Left ventricle myocardium superior (tissue), 1 donor: ENCODE measurements around the gene KNDC1. TPM values are rescaled to one million over a fixed set of nuclear protein-coding genes. Genes with fewer than 3 reads are reported as not detected.

Experiments used
- ATAC-seq: fragments of 200-7000 bp; cut with Tn5 transposase; one replicate; pipeline ENCODE4 v1.9.1; 2020; ENCODE audit warnings: mild to moderate bottlenecking, moderate library complexity
- DNase-seq: peaks from one replicate; pipeline ENCODE4 v3.0.0-alpha.2; 2020
- intact Hi-C: fragments of 100-400 bp; cut with micrococcal nuclease; formaldehyde crosslinking; loops from one replicate; pipeline ENCODE4 v1.11.0; 2022
- total RNA-seq: library from RNA; stranded (reverse); fragmentation: NEBNext Ultra II Directional; extraction: Animal tissue kit (Norgen Biotek cat#: 25700); gene quantifications from one replicate; pipeline ENCODE4 v1.2.1, GENCODE V29; 2021
- donor health status: DM: no; HTN: yes; CAD: no; lungs with severe emphysema.

The KNDC1 gene
- total RNA-seq, 1 donor from 2014 or later: 0.20 TPM

- DNase-seq (no peak), ATAC-seq (no peak)
- intact Hi-C loops: no loop called here
These were observed 1.6 kb upstream of the KNDC1 start for GRCh38 chr10:133158437-133158755.

DNA sequence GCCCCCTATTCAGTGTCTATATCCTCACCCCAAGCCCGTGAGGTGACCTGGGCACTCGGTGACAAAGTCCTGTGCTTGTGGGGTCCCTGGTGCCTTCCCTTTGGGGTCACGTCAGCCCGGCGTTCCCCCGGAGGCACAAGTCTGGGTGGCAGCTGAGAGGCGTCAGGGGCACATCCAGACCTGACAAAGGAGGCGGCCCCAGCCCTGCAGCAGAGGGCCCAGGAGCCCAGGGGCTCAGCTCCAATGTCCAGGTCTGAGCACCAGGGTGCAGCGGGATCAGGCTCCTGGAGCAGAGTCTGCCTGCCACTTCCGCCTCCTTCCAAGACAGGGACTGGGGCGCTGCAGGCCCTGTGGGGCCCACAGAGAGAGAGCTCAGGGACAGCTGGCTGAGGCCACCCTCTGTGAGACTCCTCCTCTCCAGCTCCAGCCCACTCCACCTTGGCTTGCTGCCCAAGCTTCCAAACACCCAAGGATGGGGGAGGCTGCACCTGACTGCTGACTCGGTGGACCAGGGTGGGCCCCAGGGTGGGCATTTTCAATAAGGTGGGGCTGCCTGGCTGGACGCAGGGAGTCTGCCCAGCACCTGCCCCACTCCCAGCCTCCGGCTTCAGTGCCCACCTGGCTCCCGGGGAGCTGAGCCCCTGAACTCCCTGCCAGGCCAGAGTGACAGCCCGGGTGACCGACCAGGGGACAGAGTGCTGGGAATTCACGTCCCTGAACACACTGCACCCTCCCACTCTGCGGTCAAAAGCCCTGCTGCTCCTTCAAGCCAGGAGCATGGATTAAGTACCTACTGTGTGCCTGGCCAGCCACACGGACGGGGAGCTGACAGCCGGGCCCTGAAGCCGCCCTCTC lies 1.0 kb upstream of the KNDC1 start:
- intact Hi-C loops: no loop called here
- DNase-seq (no peak), ATAC-seq (no peak)

DNA sequence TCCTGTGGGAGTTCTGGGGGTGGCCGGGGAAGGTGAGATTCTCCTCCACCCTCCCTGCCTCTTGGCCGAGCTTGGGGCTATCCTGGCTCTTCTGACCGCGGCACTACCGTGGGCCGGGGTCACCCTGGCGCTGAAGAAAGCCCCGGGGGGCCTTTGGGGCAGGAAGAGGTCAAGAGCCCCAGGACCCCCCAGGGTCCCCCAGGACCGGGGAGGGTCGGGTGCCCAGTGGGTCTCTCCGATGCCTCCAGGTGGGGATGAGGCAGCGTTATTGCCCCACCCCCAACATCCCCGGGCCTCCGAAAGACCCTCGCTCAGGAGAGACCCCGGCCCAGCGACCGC lies 439 bp upstream of the KNDC1 start:
- ATAC-seq (no peak), DNase-seq (no peak)
- intact Hi-C loops: no loop called here

GRCh38 chr10:133160826-133161471 lies 930 bp downstream of the KNDC1 start:
- DNase-seq (no peak), ATAC-seq (no peak)
- intact Hi-C loops: no loop called here

GRCh38 chr10:133161486-133162109 lies 1.6 kb downstream of the KNDC1 start:
- DNase-seq (peak; percentile 26), ATAC-seq (no peak)
- intact Hi-C loops: no loop called here

- no peak for DNase-seq
These were observed 2.3 kb downstream of the KNDC1 start for GRCh38 chr10:133162178-133162909.

DNA sequence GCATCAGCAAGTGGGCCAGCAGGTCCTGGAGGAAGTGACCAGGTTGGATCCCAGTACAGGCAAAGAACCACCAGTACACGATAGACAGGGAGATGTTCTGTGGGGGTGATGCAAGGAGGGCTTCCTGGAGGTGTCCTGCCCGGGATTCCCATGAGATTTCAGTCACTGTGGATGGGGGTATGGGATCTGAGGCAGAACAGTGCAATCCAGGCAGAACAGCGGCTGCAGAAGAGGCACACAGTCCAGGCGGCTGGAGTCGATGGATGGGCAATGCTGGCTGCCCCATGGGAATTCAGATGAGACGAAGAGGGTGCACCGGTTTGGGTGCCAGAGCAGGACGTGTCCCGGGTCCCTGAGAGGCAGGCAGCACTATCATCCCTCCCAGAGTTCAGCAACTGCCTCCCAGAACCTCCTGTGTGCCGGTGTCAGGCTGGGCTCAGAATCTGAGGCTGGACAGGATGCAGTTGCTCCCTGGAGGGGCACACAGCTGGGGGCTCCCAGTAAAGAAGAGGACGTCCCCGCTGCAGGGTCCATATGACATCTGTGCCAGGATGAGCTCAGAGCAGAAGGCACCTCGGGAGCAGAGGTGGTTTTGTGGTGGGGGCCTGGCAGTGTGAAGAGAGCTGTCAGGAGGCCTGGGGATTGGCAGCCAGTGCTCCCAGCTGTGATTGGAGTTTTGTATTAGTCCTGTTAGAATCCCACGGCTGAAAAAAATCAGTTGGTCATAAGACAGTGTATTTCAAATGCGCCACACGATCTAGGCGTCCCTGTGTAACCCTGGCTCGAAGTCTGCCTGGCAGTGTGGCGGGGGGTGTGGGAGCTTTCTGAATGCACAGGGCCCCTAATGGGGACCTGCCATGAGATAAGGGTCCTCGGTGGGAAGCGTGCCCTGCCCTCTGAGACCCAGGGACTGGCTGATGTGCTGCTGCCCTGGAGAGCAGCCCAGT lies 3.2 kb downstream of the KNDC1 start:
- intact Hi-C loops: no loop called here
- ATAC-seq: no peak
- DNase-seq: no peak

More at GRCh38 chr10:133162178-133162909, 2.3 kb downstream of the KNDC1 start:
- intact Hi-C loops: no loop called here
- no peak for ATAC-seq

DNA sequence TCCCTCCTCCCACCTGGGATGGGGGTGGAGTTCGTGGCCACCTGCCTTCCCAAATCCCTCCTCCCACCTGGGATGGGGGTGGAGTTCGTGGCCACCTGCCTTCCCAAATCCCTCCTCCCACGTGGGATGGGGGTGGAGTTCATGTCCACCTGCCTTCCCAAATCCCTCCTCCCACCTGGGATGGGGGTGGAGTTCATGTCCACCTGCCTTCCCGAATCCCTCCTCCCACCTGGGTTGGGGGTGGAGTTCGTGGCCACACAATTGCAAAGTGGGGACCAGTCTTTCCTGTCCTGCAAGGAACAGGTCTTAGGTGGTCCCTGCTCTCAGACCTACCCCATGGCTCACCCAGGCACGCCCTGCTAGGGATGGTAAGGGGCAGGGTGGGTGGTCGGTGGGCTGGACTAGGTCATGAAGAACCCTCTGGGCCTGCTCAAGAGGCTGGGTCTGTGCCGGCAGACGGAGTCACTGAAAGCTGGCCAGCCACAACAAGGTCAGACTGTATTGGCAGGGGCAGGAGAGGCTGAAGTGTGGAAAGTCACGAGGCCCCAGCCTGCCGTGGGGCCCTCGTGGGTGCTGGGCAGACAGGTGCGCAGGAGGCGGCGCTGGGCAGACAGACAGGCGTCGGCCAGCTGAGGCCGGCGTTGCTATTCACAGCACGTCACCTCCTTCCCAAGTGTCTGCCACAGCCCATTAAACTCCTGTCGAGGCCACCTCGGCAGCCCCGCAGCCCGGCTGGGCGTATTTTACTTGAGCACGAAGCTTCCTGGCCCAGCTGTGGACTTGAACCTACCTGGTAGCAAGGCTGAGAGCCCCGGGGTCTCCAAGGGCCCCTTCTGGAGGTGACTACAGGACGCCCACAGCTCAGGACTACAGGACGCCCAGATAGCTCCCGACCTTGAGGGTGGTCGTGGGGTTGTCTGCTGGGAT lies 4.1 kb downstream of the KNDC1 start:
- intact Hi-C loops: no loop called here
- ATAC-seq (no peak), DNase-seq (no peak)

GRCh38 chr10:133164816-133165555 lies 5.0 kb downstream of the KNDC1 start:
- intact Hi-C loops: no loop called here
- DNase-seq (peak; percentile 29), ATAC-seq (no peak)

DNA sequence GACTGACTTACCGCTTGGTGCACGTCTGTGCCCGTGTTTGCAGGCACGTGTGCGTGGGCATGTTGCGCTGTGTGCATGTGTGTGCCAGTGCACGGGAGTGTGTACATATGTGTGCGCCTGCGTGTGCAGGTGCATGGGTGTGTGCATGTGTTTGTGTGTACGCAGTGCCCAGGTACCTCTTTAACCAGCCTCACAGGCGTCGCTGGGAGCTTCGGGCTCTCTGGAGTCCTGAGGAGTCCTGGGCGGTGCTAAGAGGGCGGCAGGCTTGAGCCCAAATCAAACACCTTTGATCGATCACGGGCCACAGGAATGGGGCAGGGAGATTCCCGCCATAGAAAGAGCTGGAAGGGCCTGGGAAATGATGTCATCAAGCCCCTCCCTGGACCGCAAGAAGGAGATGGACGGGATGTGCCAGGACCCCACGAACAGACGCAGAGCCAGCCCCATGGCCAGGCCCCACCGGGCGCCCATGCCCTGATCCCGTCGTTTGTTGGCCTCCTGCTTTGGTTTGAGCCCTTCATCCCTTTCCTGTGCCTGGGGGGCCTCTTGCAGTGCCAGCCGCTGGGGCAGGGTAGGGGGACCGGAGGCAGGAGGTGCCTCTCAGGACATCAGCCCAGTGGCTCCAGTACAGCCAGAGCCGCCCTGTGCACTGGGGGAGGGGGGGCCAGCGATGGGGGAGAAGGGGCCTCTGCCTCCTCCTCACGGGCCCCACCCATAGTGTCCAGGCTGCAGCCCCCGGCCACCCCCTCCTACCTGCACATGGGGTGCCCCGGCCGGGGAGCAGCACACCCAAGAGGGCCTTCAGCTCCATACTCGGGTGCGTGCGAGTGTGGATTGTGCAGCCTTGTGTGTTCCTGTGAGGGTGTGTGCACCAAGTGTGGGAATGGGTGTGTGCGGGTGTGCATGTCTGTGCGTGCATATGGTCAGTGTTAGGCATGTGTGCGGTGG lies 5.8 kb downstream of the KNDC1 start:
- intact Hi-C loops: no loop called here
- DNase-seq (peak; percentile 21), ATAC-seq (no peak)

- ATAC-seq (no peak), DNase-seq (no peak)
- intact Hi-C loops: no loop called here
These were observed 6.4 kb downstream of the KNDC1 start for GRCh38 chr10:133166504-133166827.

DNA sequence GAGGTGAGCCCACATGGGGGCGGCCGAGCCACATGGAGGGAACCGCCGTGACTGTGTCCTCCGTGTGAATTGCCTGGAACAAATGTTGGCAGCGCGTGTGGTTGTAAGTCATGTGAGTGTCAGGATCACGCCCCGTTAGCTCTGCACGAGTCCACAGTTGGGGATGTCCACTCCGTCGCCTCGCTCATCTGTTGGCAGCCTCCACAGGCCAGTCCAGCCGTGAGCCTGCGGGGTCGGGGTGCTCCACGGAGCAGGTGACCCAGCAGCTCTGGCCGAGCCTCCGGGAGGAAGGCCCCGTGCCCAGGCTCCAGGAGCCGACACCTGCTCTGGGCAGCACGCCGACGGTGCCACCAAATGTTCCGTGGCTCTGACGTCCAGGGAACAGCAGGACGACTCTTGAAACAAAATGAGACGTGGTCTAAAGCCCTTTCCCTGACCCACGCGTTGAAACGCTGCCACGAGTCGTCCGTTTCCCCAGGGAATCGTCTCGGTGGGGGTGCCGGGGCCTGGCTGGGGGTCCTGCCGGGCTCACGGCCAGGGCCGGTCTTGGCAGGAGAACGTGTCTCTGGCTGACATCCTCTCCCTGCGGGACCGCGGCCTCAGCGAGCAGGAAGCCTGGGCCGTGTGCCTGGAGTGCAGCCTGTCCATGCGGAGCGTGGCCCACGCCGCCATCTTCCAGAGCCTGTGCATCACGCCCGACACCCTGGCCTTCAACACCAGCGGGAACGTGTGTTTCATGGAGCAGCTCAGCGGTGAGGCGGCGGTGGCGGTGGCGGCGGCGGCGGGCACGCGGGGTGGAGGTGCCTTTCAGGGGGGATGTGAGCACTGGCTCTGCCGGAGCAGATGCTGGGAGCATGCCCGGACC lies 7.0 kb downstream of the KNDC1 start:
- DNase-seq (peak; percentile 41), ATAC-seq (peak; percentile 18)
- intact Hi-C loops: no loop called here

- no peak for ATAC-seq
- intact Hi-C loops: no loop called here
- DNase-seq: no peak
These were observed 7.9 kb downstream of the KNDC1 start for GRCh38 chr10:133167693-133168616.

- ATAC-seq: no peak
- intact Hi-C loops: no loop called here
- no peak for DNase-seq
These were observed 8.6 kb downstream of the KNDC1 start for GRCh38 chr10:133168617-133169031.
